Fibroblast of lung (primary cell): ENCODE measurements around the gene ANO10. TPM values are rescaled to one million over a fixed set of nuclear protein-coding genes. Genes with fewer than 3 reads are reported as not detected.

Source experiments
- DNase-seq, 2 donors: peaks; one replicate each; pipeline versions ENCODE4 v3.0.0 to v3.0.0-alpha.2; 2010; ENCODE audit warnings: low read depth in 2 of 2
- H2AFZ ChIP-seq: 2 replicates; pipeline ENCODE4 v1.5.1; 2012; ENCODE audit warnings: low read length, control low read depth, inconsistent platforms
- H3K27ac ChIP-seq: 2 replicates; pipeline ENCODE4 v1.5.1; 2011; ENCODE audit warnings: low read length, control low read depth; ENCODE audit not compliant: insufficient read depth
- H3K27me3 ChIP-seq: 2 replicates; pipeline ENCODE4 v1.5.1; 2011; ENCODE audit warnings: mild to moderate bottlenecking, low read length; ENCODE audit not compliant: control insufficient read depth, insufficient read depth
- H3K36me3 ChIP-seq: 2 replicates; pipeline ENCODE4 v1.5.1; 2011; ENCODE audit warnings: low read length; ENCODE audit not compliant: control insufficient read depth, insufficient read depth
- H3K4me1 ChIP-seq: 2 replicates; pipeline ENCODE4 v1.5.1; 2011; ENCODE audit warnings: low read length; ENCODE audit not compliant: control insufficient read depth, insufficient read depth; ENCODE audit errors: extremely low read depth
- H3K4me2 ChIP-seq: 2 replicates; pipeline ENCODE4 v1.5.1; 2011; ENCODE audit warnings: low read length, control low read depth; ENCODE audit not compliant: insufficient read depth; ENCODE audit errors: extremely low read depth
- H3K4me3 ChIP-seq, 4 experiments: fragments of 200-600 bp in 1 of 4; sonication (generic) in 1 of 4; replicated peaks in 1 of 4; 2 replicates each; pipeline ENCODE4 v1.5.1; 2011 to 2016; ENCODE audit warnings: low read length in 4 of 4, low read depth in 3 of 4, mild to moderate bottlenecking in 3 of 4, control low read depth in 2 of 4, inconsistent platforms in 1 of 4, mixed read lengths in 1 of 4; ENCODE audit not compliant: insufficient read depth in 1 of 4; ENCODE audit errors: control extremely low read depth in 1 of 4
- H3K79me2 ChIP-seq: 2 replicates; pipeline ENCODE4 v1.5.1; 2012; ENCODE audit warnings: mild to moderate bottlenecking, low read length, inconsistent platforms; ENCODE audit not compliant: control insufficient read depth, insufficient read depth
- H3K9ac ChIP-seq: 2 replicates; pipeline ENCODE4 v1.5.1; 2011; ENCODE audit warnings: mild to moderate bottlenecking, low read length, control low read depth; ENCODE audit not compliant: insufficient read depth
- H3K9me3 ChIP-seq: 2 replicates; pipeline ENCODE4 v1.5.1; 2012; ENCODE audit warnings: low read depth, low read length; ENCODE audit not compliant: control insufficient read depth, insufficient read depth
- H4K20me1 ChIP-seq: 2 replicates; pipeline ENCODE4 v1.5.1; 2011; ENCODE audit warnings: low read length; ENCODE audit not compliant: control insufficient read depth, insufficient read depth; ENCODE audit errors: extremely low read depth
- EZH2 ChIP-seq: IDR thresholded peaks from 2 replicates; pipeline ENCODE4 v1.5.1; 2012; ENCODE audit warnings: low read length, control low read depth, mild to moderate bottlenecking; ENCODE audit errors: missing control alignments
- polyA plus RNA-seq, 2 donors: library from polyadenylated mRNA; depleted of rRNA in 1 of 2; stranded (reverse) in 1 of 2; unstranded in 1 of 2; fragments of >200 nt; gene quantifications; 2 replicates each; pipeline ENCODE4 v1.2.1, GENCODE V29; 2011 to 2012; ENCODE audit warnings: missing spikeins in 1 of 2
- total RNA-seq: library from RNA; depleted of rRNA; stranded (reverse); fragments of >200 nt; gene quantifications from 2 replicates; pipeline ENCODE4 v1.2.1, GENCODE V29; 2014
- TF ChIP-seq, protein P1 (sequence below), 2 donors: IDR thresholded peaks in 1 of 2; conservative IDR thresholded peaks in 1 of 2; 1 replicate in 1 of 2; 2 replicates in 1 of 2; pipeline ENCODE4 v1.5.1; 2011 to 2012; ENCODE audit warnings: low read length in 2 of 2, control low read depth in 1 of 2, inconsistent platforms in 1 of 2, low read depth in 1 of 2, mild to moderate bottlenecking in 1 of 2

ANO10 gene
- total and polyA plus RNA-seq, 2 donors (not counting 1 experiment from before 2014, with no cell fraction given), result 103 to 138 TPM

DNA sequence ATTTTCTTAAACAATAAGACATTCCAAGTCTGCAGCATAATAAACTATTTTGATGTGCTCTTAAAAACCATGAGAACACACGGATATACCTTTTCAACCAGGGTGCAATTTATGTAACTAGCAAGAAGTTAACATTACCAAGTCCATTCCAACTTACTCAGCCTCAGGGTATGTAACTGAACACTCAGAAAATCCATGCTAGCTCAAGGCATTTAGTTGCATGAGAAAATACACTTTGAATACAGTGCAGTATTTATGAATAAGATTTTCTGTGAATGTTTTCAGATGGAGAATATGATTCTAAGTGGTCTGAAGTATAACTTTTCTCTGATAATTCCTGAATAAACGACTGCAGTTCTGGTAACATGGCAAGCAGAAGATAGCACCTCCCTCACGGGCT, 211.2 kb downstream of the ANO10 start:
- no peaks in the 10 kb centered on the region for H3K9me3 ChIP-seq
- H3K4me2 ChIP-seq, result no peak overlapping the region
- H3K27ac ChIP-seq, result no peak overlapping the region
- no peaks in the 10 kb centered on the region for H3K27me3 ChIP-seq
- no peaks in the 10 kb centered on the region for H3K4me1 ChIP-seq
- TF ChIP-seq, protein P1, sequence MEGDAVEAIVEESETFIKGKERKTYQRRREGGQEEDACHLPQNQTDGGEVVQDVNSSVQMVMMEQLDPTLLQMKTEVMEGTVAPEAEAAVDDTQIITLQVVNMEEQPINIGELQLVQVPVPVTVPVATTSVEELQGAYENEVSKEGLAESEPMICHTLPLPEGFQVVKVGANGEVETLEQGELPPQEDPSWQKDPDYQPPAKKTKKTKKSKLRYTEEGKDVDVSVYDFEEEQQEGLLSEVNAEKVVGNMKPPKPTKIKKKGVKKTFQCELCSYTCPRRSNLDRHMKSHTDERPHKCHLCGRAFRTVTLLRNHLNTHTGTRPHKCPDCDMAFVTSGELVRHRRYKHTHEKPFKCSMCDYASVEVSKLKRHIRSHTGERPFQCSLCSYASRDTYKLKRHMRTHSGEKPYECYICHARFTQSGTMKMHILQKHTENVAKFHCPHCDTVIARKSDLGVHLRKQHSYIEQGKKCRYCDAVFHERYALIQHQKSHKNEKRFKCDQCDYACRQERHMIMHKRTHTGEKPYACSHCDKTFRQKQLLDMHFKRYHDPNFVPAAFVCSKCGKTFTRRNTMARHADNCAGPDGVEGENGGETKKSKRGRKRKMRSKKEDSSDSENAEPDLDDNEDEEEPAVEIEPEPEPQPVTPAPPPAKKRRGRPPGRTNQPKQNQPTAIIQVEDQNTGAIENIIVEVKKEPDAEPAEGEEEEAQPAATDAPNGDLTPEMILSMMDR (conservative IDR thresholded peaks at IDR 0.05 in 1 of 2, IDR thresholded peaks at IDR 0.05 in 1 of 2; ENCODE audit: low read depth in 1 of 2, low read length in 2 of 2), result no peak
- TF ChIP-seq EZH2, result no peak
- H4K20me1 ChIP-seq, result no peaks in the 10 kb centered on the region
- no peaks in the 10 kb centered on the region for H3K79me2 ChIP-seq
- no peak for DNase-seq
- no peaks in the 10 kb centered on the region for H3K36me3 ChIP-seq
- H3K9ac ChIP-seq, result no peak overlapping the region
- H2AFZ ChIP-seq, result no peak overlapping the region
- no peak overlapping the region for H3K4me3 ChIP-seq

DNA sequence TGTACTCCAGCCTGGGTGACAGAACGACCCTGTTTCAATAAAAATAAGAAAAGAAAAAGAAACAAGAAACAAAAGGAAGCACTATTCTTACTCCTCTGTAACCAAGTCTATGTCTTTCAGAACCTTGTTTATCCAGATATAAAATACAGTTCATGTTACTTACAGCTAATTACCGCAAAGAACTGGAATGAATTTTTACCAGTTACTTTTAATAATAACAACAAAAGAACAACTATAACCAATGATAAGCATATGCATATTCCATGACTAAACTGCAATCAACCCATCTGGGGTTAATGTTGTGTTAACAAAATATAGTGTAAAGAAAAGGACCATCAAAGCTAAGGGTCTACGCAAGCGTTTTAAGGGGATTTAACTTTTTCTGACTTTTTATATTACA, 212.3 kb downstream of the ANO10 start:
- Histone ChIP-seq H3K4me2 (no peak overlapping the region), H2AFZ (no peak overlapping the region), H3K27me3 (no peaks in the 10 kb centered on the region), H3K4me1 (no peaks in the 10 kb centered on the region), H3K79me2 (no peaks in the 10 kb centered on the region), H3K9ac (no peak overlapping the region), H3K27ac (no peak overlapping the region), H3K4me3 (no peak overlapping the region), H3K36me3 (no peaks in the 10 kb centered on the region), H3K9me3 (no peaks in the 10 kb centered on the region), H4K20me1 (no peaks in the 10 kb centered on the region)
- no peak for DNase-seq
- TF ChIP-seq, protein P1 (conservative IDR thresholded peaks at IDR 0.05 in 1 of 2, IDR thresholded peaks at IDR 0.05 in 1 of 2; ENCODE audit: low read depth in 1 of 2, low read length in 2 of 2), result no peak
- TF ChIP-seq EZH2, result no peak

DNA sequence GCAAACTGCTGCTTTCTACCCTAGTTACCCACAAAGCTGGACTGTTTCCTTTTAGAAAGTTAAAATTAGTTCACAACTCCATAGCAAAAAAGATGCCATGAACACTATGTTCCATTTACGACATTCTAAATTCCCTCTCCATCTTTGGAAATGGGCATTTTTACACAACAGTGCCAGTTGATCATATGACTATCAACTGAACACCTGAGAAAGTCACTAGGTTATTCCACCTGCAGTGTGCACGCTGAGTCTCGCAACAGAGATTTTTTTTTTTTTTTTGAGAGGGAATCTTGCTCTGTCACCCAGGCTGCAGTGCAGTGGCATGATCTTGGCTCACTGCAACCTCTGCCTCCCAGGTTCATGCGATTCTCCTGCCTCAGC, 215.2 kb downstream of the ANO10 start:
- Histone ChIP-seq H3K9ac (no peak overlapping the region), H3K27me3 (no peaks in the 10 kb centered on the region), H3K4me1 (no peaks in the 10 kb centered on the region), H3K79me2 (no peaks in the 10 kb centered on the region), H3K4me3 (no peak overlapping the region), H3K9me3 (no peaks in the 10 kb centered on the region), H3K4me2 (no peak overlapping the region), H3K36me3 (no peaks in the 10 kb centered on the region), H3K27ac (no peak overlapping the region), H4K20me1 (no peaks in the 10 kb centered on the region), H2AFZ (no peak overlapping the region)
- DNase-seq, result no peak
- TF ChIP-seq EZH2, result no peak
- TF ChIP-seq, protein P1 (conservative IDR thresholded peaks at IDR 0.05 in 1 of 2, IDR thresholded peaks at IDR 0.05 in 1 of 2; ENCODE audit: low read depth in 1 of 2, low read length in 2 of 2), result no peak
